ENCODE measurements around the gene L3MBTL3. TPM values are rescaled to one million over a fixed set of nuclear protein-coding genes. Genes with fewer than 3 reads are reported as not detected.
"Not testable (repeated sequence)": the region's sequence is repeated elsewhere in the genome, so short reads cannot be mapped to it uniquely, and the experiment has no call there.

The L3MBTL3 gene
- total and polyA plus RNA-seq, 12 donors, result 0.77 to 4.0 (median 2.3) TPM

DNA sequence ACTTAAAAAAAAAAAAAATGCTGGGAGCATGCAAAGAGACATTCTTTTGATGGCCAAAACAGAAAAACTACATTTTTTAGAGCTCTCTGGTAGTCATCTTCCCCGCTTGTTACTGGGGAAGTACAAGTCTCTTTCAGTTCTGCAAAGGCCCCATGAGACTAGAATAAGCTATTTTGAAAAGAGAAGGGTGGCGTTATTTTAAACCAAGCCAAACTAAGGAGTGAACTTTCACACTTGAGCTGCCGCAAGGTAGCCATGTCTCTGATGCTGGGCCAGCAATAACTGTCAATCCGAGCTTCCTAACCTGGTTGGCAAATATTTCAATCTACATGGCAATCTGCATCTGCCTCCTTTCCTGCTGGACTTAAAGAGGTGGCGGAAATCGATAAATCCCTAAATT is 96.7 kb downstream of the L3MBTL3 start:
- Histone ChIP-seq H3K4me3 (no peak overlapping the region), H3K9me3 (peaks cover 0 to 2% (median 0%) of the 10 kb centered on the region in 11 donors), H3K4me1 (no peaks in the 10 kb centered on the region), H3K27ac (no peak overlapping the region), H3K27me3 (no peaks in the 10 kb centered on the region), H3K36me3 (peaks cover 0 to 4% (median 0%) of the 10 kb centered on the region in 9 donors)
- WGBS, 2 donors, result 92 to 94% methylated on average over 6 of the region's 6 CpGs
- TF ChIP-seq, protein P1, sequence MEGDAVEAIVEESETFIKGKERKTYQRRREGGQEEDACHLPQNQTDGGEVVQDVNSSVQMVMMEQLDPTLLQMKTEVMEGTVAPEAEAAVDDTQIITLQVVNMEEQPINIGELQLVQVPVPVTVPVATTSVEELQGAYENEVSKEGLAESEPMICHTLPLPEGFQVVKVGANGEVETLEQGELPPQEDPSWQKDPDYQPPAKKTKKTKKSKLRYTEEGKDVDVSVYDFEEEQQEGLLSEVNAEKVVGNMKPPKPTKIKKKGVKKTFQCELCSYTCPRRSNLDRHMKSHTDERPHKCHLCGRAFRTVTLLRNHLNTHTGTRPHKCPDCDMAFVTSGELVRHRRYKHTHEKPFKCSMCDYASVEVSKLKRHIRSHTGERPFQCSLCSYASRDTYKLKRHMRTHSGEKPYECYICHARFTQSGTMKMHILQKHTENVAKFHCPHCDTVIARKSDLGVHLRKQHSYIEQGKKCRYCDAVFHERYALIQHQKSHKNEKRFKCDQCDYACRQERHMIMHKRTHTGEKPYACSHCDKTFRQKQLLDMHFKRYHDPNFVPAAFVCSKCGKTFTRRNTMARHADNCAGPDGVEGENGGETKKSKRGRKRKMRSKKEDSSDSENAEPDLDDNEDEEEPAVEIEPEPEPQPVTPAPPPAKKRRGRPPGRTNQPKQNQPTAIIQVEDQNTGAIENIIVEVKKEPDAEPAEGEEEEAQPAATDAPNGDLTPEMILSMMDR (IDR thresholded peaks at IDR 0.05), result no peak
- ATAC-seq, result no peak
- intact Hi-C loops (cut with DNase I), result no loop called here
- no peak for DNase-seq

DNA sequence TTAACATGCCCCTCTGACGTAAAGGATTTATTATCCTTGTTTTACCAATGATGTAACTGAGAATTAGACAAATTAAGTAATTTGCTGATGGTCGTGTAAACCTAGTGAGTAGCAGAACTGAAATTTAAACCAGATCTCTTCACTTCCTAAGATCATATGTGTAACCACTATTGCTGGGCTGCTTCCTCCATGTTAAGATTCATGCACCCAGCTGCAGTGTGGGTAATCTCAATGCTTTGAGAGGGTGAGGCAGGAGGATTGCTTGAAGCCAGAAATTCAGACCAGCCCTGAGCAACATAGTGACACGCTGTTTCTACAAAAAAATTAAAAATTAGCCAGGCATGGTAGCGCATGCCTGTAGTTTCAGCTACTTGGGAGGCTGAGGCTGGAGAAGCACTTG is 97.9 kb downstream of the L3MBTL3 start:
- intact Hi-C loops (cut with DNase I), result no loop called here
- Histone ChIP-seq H3K27me3 (no peaks in the 10 kb centered on the region), H3K4me3 (no peak overlapping the region), H3K27ac (no peak overlapping the region), H3K4me1 (no peaks in the 10 kb centered on the region), H3K9me3 (no peaks in the 10 kb centered on the region), H3K36me3 (peaks cover 0 to 7% (median 0%) of the 10 kb centered on the region in 9 donors)
- WGBS, 2 donors, result 91 to 93% methylated on average over 4 of the region's 4 CpGs
- no peak for DNase-seq
- ATAC-seq, result no peak
- TF ChIP-seq, protein P1 (IDR thresholded peaks at IDR 0.05), result no peak

DNA sequence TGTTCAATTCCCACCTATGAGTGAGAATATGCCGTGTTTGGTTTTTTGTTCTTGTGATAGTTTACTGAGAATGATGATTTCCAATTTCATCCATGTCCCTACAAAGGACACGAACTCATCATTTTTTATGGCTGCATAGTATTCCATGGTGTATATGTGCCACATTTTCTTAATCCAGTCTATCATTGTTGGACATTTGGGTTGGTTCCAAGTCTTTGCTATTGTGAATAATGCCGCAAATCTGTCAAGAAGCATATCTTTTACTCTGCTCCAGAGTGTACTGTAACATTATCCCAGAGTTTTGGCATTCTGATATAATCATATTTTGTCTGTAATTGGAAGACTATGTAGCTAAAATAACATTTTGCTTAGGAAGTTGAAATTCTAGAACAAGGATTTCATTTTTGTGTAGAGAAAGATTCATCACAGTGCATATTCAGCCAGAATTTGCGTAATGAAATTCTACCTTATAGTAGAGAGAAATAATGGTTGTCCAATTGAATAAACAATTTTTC is 98.9 kb downstream of the L3MBTL3 start:
- intact Hi-C loops (cut with DNase I); H3K9me3 ChIP-seq; H3K27me3 ChIP-seq; H3K4me1 ChIP-seq; H3K36me3 ChIP-seq; ATAC-seq; H3K4me3 ChIP-seq; H3K27ac ChIP-seq; DNase-seq: not testable (repeated sequence)
- WGBS, 2 donors, result 97 to 99% methylated on average over 2 of the region's 4 CpGs

DNA sequence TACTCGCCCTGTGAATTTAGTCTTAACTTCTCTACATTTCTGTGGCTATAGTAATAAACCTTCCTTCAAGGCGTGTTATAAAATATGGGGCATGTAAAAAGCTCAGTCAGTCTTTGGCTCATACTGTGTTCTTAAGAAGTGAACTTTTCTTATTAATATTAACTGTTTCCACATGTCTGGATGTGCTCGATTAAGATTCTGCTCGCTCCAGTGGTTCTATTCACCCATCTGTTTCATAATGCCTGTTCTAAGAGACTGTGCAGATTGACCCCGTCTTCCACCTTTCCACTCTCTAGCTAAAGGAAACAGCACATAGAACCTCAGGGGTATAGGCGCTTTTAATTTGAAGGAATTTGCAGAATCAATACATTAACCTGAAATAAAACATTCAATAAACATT is 99.9 kb downstream of the L3MBTL3 start:
- intact Hi-C loops (cut with DNase I), result no loop called here
- H3K9me3 ChIP-seq, result no peaks in the 10 kb centered on the region
- WGBS, 2 donors, result 97 to 98% methylated on average over 6 of the region's 6 CpGs
- TF ChIP-seq, protein P1 (IDR thresholded peaks at IDR 0.05), result no peak
- DNase-seq (no peak), ATAC-seq (no peak)
- H3K27ac ChIP-seq, result no peak overlapping the region
- peaks cover 0 to 7% (median 0%) of the 10 kb centered on the region in 9 donors for H3K36me3 ChIP-seq
- no peaks in the 10 kb centered on the region for H3K4me1 ChIP-seq
- H3K27me3 ChIP-seq, result no peaks in the 10 kb centered on the region
- H3K4me3 ChIP-seq, result no peak overlapping the region

DNA sequence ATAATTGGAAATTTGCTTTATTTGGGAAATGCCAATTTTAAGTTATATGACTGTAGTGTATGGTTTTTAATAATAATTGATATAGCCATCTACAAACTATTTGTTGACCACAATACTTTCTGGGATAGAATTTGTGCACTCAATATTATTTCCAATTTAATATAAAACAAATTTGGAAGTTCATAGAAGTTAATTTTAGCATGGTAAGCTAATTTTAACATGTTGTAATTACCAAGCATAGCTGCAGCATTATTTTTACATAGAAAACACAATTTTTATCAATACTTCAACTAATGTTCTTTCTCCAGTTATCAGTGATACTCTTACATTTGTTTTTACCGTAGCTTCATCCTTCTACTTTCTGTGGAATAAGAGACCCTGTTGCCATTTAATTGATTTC is 100.8 kb downstream of the L3MBTL3 start:
- TF ChIP-seq, protein P1 (IDR thresholded peaks at IDR 0.05), result no peak
- 94 to 100% methylated on average over 1 of the region's 1 CpG for WGBS, 2 donors
- Histone ChIP-seq H3K9me3 (no peaks in the 10 kb centered on the region), H3K27ac (no peak overlapping the region), H3K27me3 (no peaks in the 10 kb centered on the region), H3K36me3 (peaks cover 0 to 7% (median 0%) of the 10 kb centered on the region in 9 donors), H3K4me3 (no peak overlapping the region), H3K4me1 (no peaks in the 10 kb centered on the region)
- no peak for ATAC-seq
- intact Hi-C loops (cut with DNase I), result no loop called here
- DNase-seq, result no peak
